ENCODE measurements around the gene MTNR1A. TPM values are rescaled to one million over a fixed set of nuclear protein-coding genes. Genes with fewer than 3 reads are reported as not detected.
"Not testable (repeated sequence)": the region's sequence is repeated elsewhere in the genome, so short reads cannot be mapped to it uniquely, and the experiment has no call there.

Gene MTNR1A
- total and polyA plus RNA-seq, 9 of the 15 experiments (the other 6 are each of a cell fraction or from before 2014, with no cell fraction given): 0.09 to 0.12 (median 0.10) TPM; not detected in 5

- TF ChIP-seq NFIX (CRISPR knock-in tag; IDR thresholded peaks at IDR 0.05; ENCODE audit: low read depth) (no peak), SIN3A (IDR thresholded peaks at IDR 0.05; ENCODE audit: borderline replicate concordance in 2 of 2, control insufficient read depth in 1 of 2, low read depth in 2 of 2, low read length in 2 of 2) (no peak), SFPQ (IDR thresholded peaks at IDR 0.05; ENCODE audit: low read depth, low read length) (no peak), MTA2 (IDR thresholded peaks at IDR 0.05; ENCODE audit: low read depth) (no peak)
Observed at GRCh38 chr4:186534056-186534455, 21.3 kb downstream of the MTNR1A start (continued).

- H3K4me2 ChIP-seq (ENCODE audit: insufficient read depth, low read length); H4K20me1 ChIP-seq (replicated peaks; ENCODE audit: control insufficient read depth, insufficient read depth, low read length); H3K4me1 ChIP-seq (replicated peaks in 1 of 2; ENCODE audit: control insufficient read depth in 2 of 2, insufficient read depth in 2 of 2, low read length in 2 of 2); H3K36me3 ChIP-seq (ENCODE audit: control insufficient read depth, insufficient read depth, low read length); intact Hi-C loops (cut with micrococcal nuclease); H3K79me2 ChIP-seq (ENCODE audit: control insufficient read depth, insufficient read depth, low read length); H3K27ac ChIP-seq (ENCODE audit: extremely low read depth, low read depth, low read length); H3K9me3 ChIP-seq (replicated peaks; ENCODE audit: control insufficient read depth, insufficient read depth, low read depth, low read length); BruUV-seq (replicated peaks); FAIRE-seq; H3K9me1 ChIP-seq (ENCODE audit: control insufficient read depth, insufficient read depth, low read length); H2AFZ ChIP-seq (ENCODE audit: low read depth, low read length); DNase-seq (ENCODE audit: extremely low read depth in 1 of 4, low spot score in 3 of 4); ATAC-seq; in situ Hi-C loops (cut with MboI); H3K4me3 ChIP-seq; CTCF ChIA-PET (ENCODE audit: low intra/inter-chr PET ratio); POLR2A ChIA-PET; H3K9ac ChIP-seq (ENCODE audit: insufficient read depth in 1 of 2, low read depth in 2 of 2, low read length in 2 of 2): not testable (repeated sequence)
- 5% methylated on average over 3 of the region's 4 CpGs for WGBS (ENCODE audit: insufficient coverage, low coverage, missing lambda C conversion rate)
- H3K27me3 ChIP-seq (ENCODE audit: control insufficient read depth in 2 of 2, insufficient read depth in 2 of 2, low read length in 2 of 2): peaks cover 5 to 15% of the 10 kb centered on the region in 2 experiments; a peak in 4 of 5 replicates
- TF ChIP-seq RBM25 (IDR thresholded peaks at IDR 0.05; ENCODE audit: low read depth, low read length, severe bottlenecking) (peak; percentile 6), ZNF146 (CRISPR knock-in tag; IDR thresholded peaks at IDR 0.05; ENCODE audit: unreplicated experiment) (peak; percentile 81)
Observed at GRCh38 chr4:186523927-186524326, 31.4 kb downstream of the MTNR1A start.
